Measurements from ENCODE around the gene CARF.
"Not testable (repeated sequence)": the region's sequence is repeated elsewhere in the genome, so short reads cannot be mapped to it uniquely, and the experiment has no call there.

CARF gene

DNA sequence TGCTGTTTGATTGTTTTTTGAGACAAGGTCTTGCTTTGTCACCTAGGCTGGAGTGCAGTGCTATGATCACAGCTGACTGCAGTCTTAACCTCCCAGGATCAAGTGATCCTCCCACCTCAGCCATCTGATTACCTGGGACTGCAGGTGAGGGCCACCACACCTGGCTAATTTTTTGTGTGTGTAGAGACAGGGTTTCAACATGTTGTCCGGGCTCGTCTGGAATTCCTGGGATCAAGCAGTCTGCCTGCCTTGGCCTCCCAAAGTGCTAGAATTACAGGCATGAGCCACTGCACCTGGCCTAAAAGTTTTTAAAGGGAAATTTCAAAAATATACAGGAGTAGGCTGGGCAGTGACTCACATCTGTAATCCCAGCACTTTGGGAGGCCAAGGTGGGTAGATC, 22.4 kb downstream of the CARF start:
- DNase-seq (ENCODE audit: low spot score), result no peak

DNA sequence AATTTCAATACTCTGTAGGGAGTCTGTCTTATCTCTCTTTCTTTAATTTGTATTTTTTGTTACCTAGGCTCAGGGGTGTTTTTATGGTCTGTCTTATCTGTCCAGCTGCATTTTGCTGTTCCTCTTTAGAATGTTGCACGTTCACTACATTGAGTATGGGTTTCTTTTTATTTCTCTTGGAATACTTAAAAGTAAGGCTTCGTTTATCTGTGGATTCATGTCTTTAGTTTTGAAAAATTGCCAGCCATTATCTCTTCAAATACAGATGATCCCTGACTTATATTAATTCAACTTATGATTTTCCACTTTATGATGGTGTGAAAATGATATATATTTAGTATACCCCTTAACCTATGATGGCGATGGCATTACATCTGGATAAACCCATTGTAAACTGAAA, 26.9 kb downstream of the CARF start:
- no peak for DNase-seq (ENCODE audit: low spot score)

DNA sequence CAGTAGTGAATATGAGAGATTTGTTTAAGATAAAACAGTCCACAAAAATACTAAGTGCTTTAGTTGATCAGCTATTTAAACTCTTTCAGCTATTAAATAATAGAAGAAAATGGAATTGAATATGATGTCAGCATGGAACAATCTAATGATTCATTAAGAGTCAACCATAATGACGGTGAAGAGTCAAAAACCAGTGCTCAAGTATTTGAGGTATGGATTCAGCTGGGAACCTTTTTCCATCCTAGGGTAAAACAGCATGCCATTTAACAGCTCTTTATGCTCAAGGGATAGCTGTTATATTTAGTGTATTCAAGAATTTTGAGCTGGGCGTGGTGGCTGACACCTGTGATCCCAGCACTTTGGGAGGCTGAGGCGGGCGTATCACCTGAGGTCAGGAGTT, 29.7 kb downstream of the CARF start:
- no peak for DNase-seq (ENCODE audit: low spot score)

DNA sequence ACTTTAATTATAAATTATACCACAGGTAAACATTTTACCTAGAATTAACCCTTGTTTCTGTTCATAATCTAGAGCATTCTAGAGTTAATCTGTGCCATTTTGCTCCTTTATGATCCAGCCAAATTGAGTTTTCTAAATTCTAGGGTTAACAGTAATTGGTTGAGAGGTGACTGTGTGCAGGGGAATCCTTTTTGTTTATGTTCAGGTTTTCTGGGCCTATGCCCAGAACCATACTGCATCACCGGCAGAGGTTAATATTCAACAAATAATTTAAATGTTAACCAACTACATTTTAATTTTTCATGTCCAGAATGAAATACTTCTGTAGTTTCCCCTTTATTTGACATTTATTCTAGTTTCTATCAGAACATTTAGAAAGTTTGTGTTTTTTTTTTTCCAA, 32.3 kb downstream of the CARF start:
- DNase-seq (ENCODE audit: low spot score), result no peak

DNA sequence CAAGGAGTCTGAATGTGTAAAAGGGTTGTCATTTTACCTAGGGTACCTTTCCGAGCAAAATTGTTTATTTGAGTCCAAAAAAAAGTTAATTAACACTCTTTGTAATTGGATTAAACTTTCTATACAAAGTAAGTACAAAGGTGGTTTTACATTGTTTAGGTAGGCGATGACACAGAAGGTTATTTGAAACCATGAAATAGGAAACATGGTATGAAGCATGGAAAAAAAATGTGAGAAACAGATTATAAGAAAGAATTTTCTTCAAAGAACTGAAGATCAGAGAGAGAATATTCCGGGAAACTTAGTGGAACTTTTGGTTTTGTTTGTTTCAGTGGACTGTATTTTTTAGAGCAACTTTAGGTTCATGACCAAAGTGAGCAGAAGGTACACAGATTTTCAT, 32.7 kb downstream of the CARF start:
- DNase-seq (ENCODE audit: low spot score), result no peak

DNA sequence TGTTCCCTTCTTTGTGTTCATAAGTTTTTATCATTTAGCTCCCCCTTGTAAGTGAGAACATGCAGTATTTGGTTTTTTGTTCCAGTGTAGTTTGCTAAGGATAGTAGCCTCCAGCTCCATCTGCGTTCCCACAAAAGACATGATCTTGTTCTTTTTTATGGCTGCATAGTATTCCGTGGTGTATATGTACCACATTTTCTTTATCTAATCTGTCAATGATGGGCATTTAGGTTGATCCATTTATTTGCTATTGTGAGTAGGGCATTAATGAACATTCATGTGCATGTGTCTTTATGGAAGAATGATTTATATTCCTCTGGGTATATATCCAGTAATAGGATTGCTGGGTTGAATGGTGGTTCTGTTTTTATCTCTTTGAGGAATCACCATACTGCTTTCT, 33.4 kb downstream of the CARF start:
- DNase-seq (ENCODE audit: low spot score), result no peak

DNA sequence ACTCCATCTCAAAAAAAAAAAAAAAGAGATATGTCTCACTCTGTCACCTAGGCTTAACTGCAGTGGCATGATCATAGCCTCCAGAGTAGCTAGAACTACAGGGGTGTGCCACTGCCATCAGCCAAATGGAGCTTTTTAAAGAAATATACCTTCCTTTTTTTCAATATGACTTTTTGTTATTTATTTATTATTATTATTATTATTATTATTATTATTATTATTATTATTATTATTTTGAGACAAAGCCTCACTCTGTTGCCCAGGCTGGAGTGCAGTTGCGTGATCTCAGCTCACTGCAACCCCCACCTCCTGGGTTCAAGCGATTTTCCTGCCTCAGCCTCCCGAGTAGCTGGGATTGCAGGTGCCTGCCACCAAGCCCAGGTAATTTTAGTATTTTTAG, 37.3 kb downstream of the CARF start:
- DNase-seq (ENCODE audit: low spot score), result not testable (repeated sequence)

DNA sequence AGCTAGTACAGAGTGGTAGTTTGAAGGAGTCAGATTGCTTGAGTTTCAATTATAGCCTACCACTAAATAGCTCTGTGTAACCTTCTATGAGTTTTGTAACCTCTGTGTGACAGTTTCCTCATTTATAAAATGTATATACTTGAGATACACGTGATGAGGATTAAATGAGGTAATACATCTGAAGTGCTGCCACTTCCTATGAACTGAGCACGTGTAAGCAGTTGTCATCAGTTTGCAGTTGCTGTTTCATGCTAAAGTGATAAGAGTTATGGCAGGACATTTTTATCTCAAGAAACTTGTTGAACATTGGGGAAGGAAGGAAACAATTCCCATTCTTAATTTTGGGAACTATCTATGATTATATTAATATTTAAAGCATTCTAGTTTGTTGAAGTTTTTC, 38.5 kb downstream of the CARF start:
- no peak for DNase-seq (ENCODE audit: low spot score)

DNA sequence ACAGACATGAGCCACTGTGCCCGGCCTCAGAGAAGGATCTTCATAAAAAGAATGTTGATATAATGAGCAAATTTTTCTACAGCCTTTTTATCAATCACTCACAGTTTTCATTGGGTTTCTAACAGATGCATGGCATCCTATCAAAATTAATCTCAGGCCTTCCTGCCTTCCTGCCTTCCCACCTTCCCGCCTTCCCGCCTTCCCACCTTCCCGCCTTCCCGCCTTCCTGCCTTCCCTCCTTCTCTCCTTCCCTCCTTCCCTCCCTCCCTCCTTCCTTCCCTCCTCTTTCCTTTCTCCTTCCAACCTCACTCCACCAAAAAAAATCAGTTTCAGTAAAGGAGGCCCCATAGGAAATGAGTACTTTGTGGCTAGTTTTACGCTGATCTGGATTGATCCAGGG, 48.4 kb downstream of the CARF start:
- DNase-seq (ENCODE audit: low spot score), result no peak

DNA sequence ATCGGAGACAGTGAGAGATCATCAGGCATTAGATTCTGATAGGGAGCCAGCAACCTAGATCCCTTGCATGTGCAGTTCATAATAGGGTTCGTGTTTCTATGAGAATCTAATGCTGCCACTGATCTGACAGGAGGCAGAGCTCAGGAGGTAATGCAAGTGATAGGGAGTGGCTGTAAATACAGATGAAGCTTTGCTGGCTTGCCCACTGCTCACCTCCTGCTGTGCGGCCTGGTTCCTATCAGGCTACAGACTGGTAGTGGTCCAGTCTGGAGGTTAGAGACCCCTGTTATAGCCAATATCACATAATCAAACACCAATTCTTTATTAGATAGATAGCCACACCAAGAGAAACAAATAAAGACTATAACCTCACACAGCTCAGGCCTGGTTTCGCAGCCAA, 51.6 kb downstream of the CARF start:
- no peak for DNase-seq (ENCODE audit: low spot score)

DNA sequence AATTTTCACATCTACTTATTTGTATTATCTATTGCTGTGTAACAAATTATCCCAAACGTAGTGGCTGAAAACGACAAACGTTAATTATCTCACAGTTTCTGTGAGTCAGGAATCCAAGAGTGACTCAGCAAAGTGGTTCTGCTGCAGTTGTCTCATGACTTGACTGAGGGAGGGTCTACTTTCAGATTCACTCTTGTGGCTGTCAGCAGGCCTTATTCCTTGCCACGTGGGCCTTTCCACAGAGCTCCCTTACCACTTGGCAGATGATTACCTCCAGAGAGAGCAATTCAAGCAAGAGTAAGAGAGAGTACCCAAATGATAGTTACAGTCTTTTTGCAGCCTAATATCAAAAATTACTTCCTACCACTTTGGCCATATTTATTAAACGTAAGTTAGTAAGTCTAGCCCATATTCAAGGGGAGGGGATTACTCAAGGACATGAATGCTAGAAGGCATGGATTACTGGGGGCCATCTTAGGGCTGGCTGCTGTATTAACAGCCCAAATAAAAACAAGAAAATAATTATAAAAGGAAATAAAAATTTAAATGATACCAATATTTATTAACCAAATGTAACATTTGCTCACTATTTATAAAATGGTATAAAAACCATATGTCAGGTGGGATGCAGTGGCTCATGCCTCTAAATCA, 53.9 kb downstream of the CARF start:
- no peak for DNase-seq (ENCODE audit: low spot score)

DNA sequence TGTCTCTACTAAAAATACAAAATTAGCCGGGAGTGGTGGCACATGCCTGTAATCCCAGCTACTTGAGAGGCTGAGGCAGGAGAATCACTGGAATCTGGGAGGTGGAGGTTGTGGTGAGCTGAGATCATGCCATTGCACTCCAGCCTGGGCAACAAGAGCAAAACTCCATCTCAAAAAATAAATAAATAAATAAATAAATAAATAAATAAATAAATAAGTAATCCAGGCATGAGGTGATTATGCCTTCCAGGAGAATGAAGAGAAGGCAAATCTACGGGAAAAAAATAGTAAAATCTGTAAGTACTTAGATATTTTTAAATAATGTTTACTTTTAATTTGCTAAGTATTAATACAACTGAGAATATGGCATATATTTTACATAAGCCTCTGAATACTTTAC, 57.3 kb downstream of the CARF start:
- not testable (repeated sequence) for DNase-seq (ENCODE audit: low spot score)

DNA sequence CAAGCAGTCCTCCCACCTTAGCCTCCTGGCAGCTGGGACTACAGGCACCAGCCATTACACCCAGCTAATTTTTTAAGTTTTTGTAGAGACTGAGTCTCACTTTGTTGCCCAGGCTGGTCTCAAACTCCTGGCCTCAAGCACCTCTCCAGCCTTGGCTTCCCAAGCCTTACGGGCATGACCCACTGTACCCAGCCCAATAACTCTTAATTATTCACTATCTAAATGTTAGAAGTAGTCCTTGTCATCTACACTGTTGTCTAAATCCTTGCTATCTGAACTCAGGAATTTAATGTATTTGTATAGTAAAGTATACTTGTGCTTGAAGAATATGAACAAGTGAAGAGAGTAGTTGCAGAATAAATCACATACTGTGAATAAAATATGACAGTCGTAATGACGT, 64.7 kb downstream of the CARF start:
- no peak for DNase-seq (ENCODE audit: low spot score)

DNA sequence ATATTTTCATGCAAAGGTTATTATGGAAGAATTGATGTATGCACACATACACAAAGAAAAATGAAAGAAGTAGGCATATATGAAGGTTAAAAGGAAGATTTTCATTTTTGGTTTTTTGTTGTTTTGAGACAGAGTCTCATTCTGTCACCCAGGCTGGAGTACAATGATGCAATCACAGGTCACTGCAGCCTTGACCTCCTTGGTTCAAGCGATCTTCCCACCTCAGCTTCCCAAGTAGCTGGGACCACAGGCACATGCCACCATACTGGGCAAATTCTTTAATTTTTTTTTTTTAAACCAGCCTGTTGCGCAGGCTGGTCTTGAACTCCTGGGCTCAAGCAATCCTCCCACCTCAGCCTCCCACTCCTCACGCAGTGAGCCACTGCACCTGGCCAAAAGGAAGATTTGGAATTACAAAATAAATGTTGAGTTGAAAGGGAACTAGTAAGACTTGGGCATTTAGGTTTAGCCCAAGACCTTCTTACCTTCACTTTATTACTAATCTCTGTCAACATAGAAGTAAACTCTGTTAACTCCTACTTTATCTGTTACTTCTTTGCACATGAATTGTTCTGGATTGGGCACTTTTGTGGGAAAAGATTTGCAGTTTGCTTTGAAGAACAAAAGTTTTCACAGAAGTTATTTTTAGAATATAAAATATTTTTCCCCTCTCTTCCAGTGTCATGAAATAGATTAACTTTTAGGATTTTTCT, 70.9 kb downstream of the CARF start:
- DNase-seq (ENCODE audit: low spot score), result no peak

DNA sequence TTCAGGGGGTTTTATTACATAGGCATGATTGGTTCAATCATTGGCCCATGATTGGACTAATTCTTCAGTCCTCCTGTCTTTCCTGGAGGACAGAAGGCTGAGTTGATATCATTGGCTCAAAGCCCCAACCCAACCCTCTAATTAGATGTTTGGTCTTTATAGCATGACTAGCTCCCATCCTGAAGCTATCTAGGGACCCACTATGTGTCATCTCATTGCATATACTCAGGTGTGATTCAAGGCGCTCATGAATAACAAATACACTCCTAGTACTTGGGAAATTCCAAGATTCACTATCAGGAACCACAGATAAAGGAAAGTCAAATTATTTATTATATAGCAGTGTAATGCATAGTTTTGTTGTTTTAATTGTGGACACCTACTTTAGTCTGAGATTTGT, 77.7 kb downstream of the CARF start:
- DNase-seq (ENCODE audit: low spot score), result no peak

DNA sequence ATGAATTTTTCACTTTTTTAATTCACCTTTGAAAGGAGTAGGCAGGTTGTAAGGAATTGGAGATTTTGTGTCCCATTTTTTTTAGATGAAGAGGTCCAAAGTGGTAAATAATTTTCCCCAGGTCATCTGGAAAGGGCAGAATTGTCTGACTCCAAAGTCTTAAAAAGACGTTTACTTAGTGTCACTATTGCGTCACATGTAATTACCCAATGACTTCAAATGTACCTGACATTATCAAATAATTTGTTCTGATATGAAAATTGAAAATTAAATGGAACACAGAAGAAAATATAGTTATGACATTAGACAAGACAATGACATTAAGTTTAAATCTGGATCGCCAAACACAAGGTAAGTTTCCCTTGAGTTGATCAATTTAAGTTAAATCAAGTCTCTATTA, 78.4 kb downstream of the CARF start:
- no peak for DNase-seq (ENCODE audit: low spot score)

DNA sequence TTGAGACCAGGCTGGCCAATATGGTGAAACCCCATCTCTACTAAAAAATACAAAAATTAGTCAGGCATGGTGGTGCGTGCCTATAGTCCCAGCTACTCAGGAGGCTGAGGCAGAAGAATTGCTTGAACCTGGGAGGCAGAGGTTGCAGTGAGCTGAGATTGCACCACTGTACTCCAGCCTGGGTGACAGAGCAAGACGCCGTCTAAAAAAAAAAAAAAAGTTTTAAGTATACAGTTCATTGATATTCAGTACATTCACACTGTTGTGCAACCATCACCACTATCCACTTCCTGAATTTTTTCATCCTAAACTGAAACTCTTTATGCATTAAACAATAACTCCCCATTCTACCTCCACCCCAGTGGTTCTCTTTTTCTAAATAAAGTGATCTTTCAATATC, 85.0 kb downstream of the CARF start:
- not testable (repeated sequence) for DNase-seq (ENCODE audit: low spot score)

DNA sequence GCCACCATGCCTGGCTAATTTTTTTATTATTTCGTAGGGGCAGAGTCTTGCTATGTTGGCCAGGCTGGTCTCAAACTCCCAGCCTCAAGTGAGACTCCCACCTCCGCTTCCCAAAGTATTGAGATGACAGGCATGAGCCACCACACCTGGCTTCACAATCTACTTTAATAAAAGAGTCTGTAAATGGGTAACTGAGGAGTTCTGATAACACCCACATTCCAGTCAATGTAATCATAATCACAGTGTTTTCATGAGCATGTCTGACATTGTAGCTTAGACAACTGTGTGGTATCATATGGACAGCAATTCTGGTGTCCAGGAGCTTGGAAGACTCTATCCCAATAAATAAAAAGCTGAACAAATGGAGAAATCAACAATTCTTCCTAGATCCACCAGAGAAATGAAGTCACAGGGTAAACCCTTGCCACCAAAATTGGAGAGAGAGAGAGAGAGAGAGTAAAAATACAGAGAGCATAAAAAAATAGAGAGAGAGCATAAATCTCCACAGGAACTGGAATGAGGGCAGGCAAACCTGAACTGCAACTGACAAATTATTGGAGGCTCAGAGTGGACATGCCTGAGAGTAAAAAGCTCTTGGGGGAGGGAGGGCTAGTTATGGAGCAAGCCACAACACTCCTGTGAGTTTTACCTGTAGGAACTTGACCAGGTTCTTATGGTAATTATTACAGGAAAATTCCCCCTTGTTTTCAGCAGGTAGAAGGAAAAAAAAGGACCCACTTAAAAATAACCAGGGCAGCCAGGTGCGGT, 90.2 kb downstream of the CARF start:
- peak; percentile 17 for DNase-seq (ENCODE audit: low spot score)

DNA sequence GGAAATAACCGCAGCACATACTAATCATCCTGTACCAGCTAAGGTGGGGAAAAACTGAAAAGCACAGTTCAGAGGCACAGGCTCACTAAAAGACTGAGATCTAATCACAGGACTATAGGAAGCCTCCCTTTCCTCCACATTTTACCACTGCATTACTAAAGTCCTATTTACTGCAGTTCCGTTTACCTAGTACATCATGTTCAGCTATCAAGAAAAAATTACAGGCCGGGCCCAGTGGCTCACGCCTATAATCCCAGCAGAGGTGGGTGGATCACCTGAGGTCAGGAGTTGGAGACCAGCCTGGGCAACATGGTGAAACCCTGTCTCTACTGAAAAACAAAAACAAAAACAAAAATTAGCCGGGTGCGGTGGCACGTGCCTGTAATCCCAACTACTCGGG, 91.6 kb downstream of the CARF start:
- DNase-seq (ENCODE audit: low spot score), result no peak

DNA sequence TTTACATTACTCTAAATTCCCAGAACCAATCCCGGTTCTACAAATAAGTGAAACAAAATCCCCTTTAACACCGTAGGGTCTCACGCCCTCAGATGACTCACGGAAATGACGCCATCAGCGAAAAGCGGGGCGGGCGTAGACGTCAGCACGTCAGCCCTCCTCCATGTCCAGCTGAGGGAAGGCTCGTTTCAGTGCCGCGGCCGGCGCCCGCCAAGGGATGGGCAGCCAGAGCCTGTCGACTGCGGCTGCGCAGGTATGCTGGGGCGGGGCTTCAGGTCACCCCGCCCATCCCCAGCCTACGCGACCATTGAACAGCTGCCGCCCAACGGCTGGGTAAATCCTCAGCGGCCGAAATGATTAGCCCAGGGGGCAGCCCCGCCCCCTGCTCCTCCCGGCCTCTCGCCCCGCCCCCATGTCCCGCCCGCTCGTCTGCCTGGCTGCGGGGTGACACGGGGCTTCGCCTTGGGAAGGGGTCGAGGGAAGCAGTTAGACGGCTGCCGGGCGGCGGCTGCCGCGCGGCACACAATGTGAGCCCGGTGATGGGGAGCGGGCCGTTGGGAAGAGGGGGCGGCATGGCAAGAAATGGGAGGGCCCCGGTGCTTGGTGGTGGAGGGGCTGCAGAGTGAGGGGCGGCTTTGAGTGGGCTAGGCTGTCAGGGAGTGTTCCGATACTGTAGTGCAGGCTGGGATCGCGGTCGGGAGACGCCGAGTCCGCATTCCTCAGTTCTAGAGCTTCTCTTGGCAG, 102.6 kb downstream of the CARF start, which contains the start of gene NBEAL1:
Gene NBEAL1 (plus strand): TSS at position 420 of the 744 bp plus-strand sequence. CDS start 1,510 bp downstream, outside the sequence.
- peak; percentile 98 for DNase-seq (ENCODE audit: low spot score)

DNA sequence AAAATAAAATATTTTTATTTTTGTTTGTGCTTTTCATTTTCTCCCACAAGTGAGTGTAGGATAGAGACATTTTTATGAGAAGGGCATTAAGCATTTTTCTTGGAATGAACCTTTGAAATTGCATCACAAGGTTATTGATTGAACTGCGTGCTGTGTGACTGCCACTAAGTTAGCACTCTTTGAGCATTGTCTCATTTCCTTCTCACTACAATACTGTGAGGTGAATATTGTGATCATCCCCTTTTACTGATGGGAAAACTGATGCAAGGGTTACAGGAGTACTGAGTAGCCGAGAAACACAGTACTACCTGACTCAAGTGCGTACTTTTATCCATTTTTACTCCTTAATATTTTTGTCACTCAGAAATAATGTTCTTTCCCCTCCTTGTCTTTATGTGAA, 104.6 kb downstream of the CARF start:
- no peak for DNase-seq (ENCODE audit: low spot score)

DNA sequence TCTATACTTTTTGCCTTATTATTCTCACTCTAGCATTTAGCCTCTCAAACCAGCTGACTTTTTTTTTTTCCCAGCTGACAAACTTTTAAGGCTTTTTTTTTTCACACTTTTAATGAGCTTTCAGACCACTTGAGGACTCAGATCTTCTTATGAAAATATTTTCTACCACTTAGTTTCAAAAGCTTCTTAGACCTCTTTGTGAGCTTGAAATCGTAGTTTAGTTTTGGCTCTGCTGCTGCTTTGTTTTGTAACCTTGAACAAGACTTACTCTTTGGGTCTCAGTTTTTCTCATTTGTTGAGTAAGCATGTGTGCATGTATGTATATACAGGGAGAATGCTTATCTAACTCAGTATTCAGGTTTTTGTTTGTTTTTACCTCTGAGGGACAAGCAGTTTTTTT, 106.1 kb downstream of the CARF start:
- DNase-seq (ENCODE audit: low spot score), result no peak

DNA sequence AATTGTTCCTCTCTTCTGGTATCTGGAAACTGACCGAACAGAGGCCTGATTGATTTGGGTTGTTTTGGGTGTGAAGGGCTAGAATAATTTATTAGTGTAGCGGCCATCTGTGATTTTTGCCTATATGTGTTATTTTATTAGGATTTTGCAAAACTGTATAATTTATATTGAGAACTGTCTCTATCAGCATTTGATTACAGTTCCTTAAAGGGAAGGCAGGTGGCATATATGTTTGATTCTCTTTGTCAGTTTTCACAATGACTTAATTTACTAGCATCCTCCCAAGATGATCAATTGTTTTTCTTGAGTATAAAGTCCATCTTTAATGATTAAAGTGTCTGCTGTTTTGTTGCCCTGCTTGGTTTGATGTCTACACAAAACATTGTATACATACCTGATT, 107.1 kb downstream of the CARF start:
- DNase-seq (ENCODE audit: low spot score), result no peak
